Brain microvascular endothelial cell (primary cell): ENCODE measurements around the gene ZNF324.

Experiments
- DNase-seq: peaks from one replicate; pipeline ENCODE4 v3.0.0-alpha.2; 2020
- H3K27ac ChIP-seq: fragments of 250-450 bp; sonication (Bioruptor Pico); 2 replicates; pipeline ENCODE4 v1.5.1; 2020; ENCODE audit warnings: mild to moderate bottlenecking, moderate library complexity
- H3K27me3 ChIP-seq: fragments of 250-450 bp; sonication (Bioruptor Pico); replicated peaks from 2 replicates; pipeline ENCODE4 v1.5.1; 2020; ENCODE audit warnings: mild to moderate bottlenecking
- H3K36me3 ChIP-seq: fragments of 250-450 bp; sonication (Bioruptor Pico); replicated peaks from 2 replicates; pipeline ENCODE4 v1.5.1; 2020; ENCODE audit warnings: mild to moderate bottlenecking
- H3K4me3 ChIP-seq: 2 replicates; pipeline ENCODE4 v1.5.1; 2011; ENCODE audit warnings: low read depth, mild to moderate bottlenecking, control low read depth, low read length, moderate library complexity
- in situ Hi-C: cut with HindIII; loops from 2 replicates; pipeline ENCODE4 v1.10.0; 2017; ENCODE audit warnings: low sequenced_read_pairs, low pct_ligation_motif_present
- TF ChIP-seq, protein P1 (sequence below): IDR thresholded peaks from 2 replicates; pipeline ENCODE4 v1.5.1; 2011; ENCODE audit warnings: low read depth, mild to moderate bottlenecking, moderate library complexity, low read length, control low read depth, inconsistent platforms; ENCODE audit errors: missing control alignments

Gene ZNF324

DNA sequence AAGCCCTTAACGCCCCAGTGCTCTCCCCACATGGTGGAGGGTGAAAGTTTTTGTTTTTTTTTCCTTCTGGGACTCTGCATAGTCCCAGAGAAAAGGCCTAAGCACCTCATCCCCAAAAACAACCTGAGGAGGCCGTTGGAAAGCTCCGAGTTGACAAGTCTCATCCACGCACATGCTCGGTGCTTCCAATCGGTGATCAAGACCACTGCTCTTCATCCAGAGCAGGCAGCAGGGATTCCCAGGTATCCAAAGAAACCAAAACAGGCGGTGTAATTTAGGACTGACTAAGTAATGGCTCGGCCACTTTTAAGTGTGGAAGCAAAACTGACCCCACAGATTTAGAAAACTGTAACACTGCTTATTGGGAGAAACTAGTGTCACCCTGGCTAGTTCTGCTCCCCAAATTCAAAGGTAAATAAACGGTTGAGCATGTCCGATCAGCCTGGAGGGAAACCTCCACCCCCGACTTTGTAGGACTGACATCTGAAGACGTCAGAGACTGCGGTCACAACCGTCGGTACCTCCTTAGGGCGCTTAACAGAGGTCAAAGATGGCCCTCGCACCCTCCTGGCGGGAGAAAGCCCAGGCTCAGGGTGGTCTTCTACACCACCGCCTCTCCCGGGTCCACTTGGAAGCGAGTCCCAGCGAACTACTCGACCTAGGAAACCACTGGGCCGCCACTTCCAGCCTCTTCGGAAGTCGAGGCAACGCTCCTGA lies 8.3 kb downstream of the ZNF324 start:
- Histone ChIP-seq H3K27ac (peak overlapping the region; percentile 90), H3K4me3 (peak overlapping the region; percentile 67), H3K36me3 (peaks cover 14% of the 10 kb centered on the region), H3K27me3 (no peaks in the 10 kb centered on the region)
- TF ChIP-seq, protein P1, sequence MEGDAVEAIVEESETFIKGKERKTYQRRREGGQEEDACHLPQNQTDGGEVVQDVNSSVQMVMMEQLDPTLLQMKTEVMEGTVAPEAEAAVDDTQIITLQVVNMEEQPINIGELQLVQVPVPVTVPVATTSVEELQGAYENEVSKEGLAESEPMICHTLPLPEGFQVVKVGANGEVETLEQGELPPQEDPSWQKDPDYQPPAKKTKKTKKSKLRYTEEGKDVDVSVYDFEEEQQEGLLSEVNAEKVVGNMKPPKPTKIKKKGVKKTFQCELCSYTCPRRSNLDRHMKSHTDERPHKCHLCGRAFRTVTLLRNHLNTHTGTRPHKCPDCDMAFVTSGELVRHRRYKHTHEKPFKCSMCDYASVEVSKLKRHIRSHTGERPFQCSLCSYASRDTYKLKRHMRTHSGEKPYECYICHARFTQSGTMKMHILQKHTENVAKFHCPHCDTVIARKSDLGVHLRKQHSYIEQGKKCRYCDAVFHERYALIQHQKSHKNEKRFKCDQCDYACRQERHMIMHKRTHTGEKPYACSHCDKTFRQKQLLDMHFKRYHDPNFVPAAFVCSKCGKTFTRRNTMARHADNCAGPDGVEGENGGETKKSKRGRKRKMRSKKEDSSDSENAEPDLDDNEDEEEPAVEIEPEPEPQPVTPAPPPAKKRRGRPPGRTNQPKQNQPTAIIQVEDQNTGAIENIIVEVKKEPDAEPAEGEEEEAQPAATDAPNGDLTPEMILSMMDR, result no peak
- DNase-seq, result no peak
- in situ Hi-C loops, result no loop called here

DNA sequence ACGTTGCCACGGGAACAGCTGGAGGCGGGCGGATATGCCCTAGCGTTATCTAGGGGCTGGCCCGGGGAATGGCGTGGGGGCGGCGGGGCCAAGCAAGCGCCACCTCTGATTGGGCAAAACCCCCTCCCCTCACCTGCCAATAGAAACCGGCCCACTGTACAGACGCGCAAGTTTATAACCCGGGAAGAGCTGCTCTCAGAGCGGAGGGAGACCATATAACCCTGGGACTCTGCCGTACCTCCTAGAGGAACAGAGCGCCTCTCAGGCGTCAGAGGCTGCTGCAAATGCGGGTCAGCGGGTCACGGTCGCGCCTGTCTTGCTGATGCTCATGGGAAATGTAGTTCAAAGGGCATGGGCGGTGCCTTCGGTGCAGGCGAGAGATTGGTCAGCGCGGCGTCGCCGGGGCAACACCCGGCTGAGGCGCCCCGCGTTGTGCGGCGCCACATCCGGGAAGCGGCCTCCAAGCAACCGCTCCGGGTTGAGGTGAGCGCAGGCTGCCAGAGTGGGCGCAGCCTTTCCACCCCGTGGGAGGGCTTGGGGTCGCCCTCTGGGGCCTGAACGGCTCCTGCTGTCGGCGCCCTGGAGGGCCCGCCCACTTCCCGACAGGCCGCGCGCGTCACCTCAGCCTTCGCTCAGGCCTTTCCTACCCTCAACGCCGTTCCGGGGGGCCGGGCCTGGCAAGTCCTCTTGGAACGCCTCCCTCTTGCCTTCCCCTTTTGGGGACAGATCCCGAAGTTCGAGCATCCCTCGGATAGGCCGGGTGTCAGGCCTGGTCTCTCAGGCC lies 9.0 kb downstream of the ZNF324 start, which contains the start of gene ZNF446:
Gene ZNF446, plus strand, starts transcription at position 639 of the 784 bp plus-strand sequence. CDS start 867 bp downstream, outside the sequence.
- in situ Hi-C loops, result no loop called here
- Histone ChIP-seq H3K27ac (peak within 1 kb of the TSS; percentile 90), H3K27me3 (no peaks in the 10 kb centered on the region), H3K4me3 (peak within 1 kb of the TSS; percentile 67), H3K36me3 (peaks cover 14% of the 10 kb centered on the region)
- TF ChIP-seq, protein P1, result no peak
- peak; percentile 97 for DNase-seq

DNA sequence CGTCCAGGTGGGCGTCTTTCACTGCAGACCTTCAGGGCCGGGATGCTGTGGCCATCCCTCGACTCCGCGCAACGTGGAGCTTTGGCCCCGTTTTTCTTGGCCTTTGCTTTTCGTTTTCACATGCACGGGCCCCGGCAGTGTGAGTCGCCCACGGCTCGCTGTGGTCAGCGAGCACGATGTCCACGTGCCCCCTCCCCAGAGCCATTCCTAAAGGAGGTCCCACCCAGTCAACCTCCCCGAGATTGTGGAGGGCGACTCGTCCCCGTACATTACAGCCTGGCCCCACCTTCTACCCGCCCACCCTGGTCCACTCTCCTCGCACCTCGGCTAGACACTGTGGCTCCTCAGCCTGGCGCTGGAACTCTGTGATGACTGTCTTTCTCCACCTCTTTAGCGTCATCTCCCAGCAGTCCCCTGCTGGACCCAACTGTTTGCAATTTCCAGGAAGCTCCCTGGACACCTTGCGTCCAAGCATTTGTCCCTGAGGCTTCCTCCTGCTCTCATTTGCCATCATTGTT lies 9.7 kb downstream of the ZNF324 start:
- DNase-seq, result no peak
- peaks cover 14% of the 10 kb centered on the region for H3K36me3 ChIP-seq
- TF ChIP-seq, protein P1, result no peak
- H3K27ac ChIP-seq, result peak overlapping the region; percentile 90
- no peaks in the 10 kb centered on the region for H3K27me3 ChIP-seq
- in situ Hi-C loops, result no loop called here
- H3K4me3 ChIP-seq, result peak overlapping the region; percentile 67

DNA sequence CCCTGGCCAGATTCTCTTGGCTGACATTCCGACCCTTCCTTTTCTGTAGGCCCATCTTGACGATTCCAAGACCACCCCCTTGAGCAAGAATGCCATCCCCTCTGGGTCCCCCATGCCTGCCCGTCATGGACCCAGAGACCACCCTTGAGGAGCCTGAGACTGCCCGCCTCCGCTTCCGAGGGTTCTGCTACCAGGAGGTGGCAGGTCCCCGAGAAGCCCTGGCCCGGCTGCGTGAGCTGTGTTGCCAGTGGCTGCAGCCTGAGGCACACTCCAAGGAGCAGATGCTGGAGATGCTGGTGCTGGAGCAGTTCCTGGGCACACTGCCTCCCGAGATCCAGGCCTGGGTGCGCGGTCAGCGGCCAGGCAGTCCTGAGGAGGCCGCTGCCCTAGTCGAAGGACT lies 10.2 kb downstream of the ZNF324 start:
- TF ChIP-seq, protein P1, result no peak

DNA sequence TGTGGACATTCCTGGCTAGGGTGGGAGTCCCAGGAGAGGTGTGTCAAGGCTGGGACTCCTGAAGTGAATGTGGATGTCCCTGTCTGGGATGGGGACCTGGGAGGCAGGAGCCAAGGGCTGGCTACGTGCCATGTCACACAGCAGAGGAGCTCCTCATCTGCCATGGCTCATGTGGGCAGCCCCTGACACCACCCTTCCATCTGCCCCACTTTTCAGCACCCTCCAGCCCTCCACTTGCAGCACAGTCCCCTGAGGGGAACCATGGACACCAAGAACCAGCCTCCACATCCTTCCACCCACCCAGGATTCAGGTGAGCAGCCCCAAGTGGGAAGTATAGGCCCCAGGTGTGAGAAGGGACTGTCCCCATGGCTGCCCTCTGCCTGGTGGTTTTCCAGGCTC lies 11.0 kb downstream of the ZNF324 start:
- no peaks in the 10 kb centered on the region for H3K27me3 ChIP-seq
- peaks cover 2% of the 10 kb centered on the region for H3K36me3 ChIP-seq
- no peak overlapping the region for H3K4me3 ChIP-seq
- no peak for DNase-seq
- TF ChIP-seq, protein P1, result no peak
- H3K27ac ChIP-seq, result no peak overlapping the region
- in situ Hi-C loops, result no loop called here

More for the DNA sequence above, 10.2 kb downstream of the ZNF324 start:
- no peak for DNase-seq
- Histone ChIP-seq H3K4me3 (no peak overlapping the region), H3K27ac (no peak overlapping the region), H3K27me3 (no peaks in the 10 kb centered on the region), H3K36me3 (peaks cover 10% of the 10 kb centered on the region)
- in situ Hi-C loops, result no loop called here
